AG09319 (cell line): ENCODE results near the gene SRI.
A peak's percentile ranks its signal among the peaks of the same experiment; 100 is the strongest.
"Not testable (repeated sequence)": the region's sequence is repeated elsewhere in the genome, so short reads cannot be mapped to it uniquely, and the experiment has no call there.

Experiments
- DNase-seq: peaks from one replicate; pipeline ENCODE4 v3.0.0-alpha.2; 2010; ENCODE audit warnings: low read depth; ENCODE audit errors: extremely low read depth
- TF ChIP-seq, protein P1 (sequence below): IDR thresholded peaks from 2 replicates; pipeline ENCODE4 v1.5.1; 2011; ENCODE audit warnings: low read depth, mild to moderate bottlenecking, inconsistent platforms, low read length, moderate library complexity

SRI gene, protein sequence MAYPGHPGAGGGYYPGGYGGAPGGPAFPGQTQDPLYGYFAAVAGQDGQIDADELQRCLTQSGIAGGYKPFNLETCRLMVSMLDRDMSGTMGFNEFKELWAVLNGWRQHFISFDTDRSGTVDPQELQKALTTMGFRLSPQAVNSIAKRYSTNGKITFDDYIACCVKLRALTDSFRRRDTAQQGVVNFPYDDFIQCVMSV

GRCh38 chr7:88219781-88220747 is at the start of gene SRI:
Gene SRI (minus strand): TSS chr7:88220038. CDS start chr7:88220026, 12 bp downstream.
- peak; percentile 54 for DNase-seq
- TF ChIP-seq, protein P1, sequence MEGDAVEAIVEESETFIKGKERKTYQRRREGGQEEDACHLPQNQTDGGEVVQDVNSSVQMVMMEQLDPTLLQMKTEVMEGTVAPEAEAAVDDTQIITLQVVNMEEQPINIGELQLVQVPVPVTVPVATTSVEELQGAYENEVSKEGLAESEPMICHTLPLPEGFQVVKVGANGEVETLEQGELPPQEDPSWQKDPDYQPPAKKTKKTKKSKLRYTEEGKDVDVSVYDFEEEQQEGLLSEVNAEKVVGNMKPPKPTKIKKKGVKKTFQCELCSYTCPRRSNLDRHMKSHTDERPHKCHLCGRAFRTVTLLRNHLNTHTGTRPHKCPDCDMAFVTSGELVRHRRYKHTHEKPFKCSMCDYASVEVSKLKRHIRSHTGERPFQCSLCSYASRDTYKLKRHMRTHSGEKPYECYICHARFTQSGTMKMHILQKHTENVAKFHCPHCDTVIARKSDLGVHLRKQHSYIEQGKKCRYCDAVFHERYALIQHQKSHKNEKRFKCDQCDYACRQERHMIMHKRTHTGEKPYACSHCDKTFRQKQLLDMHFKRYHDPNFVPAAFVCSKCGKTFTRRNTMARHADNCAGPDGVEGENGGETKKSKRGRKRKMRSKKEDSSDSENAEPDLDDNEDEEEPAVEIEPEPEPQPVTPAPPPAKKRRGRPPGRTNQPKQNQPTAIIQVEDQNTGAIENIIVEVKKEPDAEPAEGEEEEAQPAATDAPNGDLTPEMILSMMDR, result peak; percentile 25

DNA sequence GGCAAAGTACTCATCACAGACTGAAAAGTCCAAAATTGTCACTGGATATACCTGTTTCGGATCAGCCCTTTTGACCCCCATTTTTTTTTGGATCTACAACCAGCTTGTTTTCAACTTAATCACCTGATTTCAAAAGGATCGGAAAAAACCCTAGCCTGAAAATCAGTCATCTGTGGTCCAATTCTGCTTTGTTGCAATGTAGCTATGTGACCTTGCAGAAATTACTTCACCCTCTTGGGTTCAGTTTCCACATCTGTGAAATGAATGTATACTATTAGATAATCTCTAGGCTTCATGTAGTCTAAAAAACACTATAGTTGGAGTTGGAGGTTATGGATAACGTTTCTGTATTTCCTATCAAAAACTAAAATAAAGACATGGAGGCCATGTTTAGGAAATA is 49.7 kb upstream of the SRI start:
- TF ChIP-seq, protein P1, result no peak
- DNase-seq, result no peak

DNA sequence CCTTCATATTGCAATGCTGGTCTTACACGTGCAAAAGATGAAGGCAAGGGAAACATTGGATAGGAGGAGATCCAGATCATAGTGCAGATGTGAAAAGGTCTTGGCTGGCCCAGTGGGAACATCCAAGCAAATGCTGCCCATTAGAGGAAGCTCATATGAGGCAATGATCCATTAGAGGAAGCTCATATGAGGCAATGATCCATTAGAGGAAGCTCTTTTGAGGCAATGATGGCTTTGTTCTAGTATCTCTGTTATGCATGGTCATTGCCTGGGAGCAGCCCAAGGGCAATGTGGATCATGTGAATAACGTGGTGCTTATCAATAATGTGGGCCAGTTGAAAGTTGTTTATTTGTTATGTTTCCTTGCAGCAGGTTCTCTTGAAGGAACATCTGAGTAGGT is 49.0 kb upstream of the SRI start:
- no peak for DNase-seq
- TF ChIP-seq, protein P1, result no peak

- DNase-seq, result no peak
- TF ChIP-seq, protein P1, result no peak
These were observed 48.2 kb upstream of the SRI start for GRCh38 chr7:88268051-88268450.

- no peak for DNase-seq
- TF ChIP-seq, protein P1, result no peak
These were observed 47.6 kb upstream of the SRI start for GRCh38 chr7:88267421-88267820.

- not testable (repeated sequence) for DNase-seq
These were observed 45.1 kb upstream of the SRI start for GRCh38 chr7:88264987-88265386.

- TF ChIP-seq, protein P1, result no peak
- no peak for DNase-seq
These were observed 42.7 kb upstream of the SRI start for GRCh38 chr7:88262562-88262961.
